ENCODE results near the gene SLC16A3.

The SLC16A3 gene

GRCh38 chr17:82199496-82199895 is 29.3 kb upstream of the SLC16A3 start:
- Histone ChIP-seq H3K4me3 (ENCODE audit: low read depth, low read length) (no peak overlapping the region), H3K4me1 (ENCODE audit: control insufficient read depth, insufficient read depth, low read length) (no peaks in the 10 kb centered on the region), H3K9me3 (ENCODE audit: control insufficient read depth, insufficient read depth, low read depth, low read length) (no peaks in the 10 kb centered on the region), H3K36me3 (ENCODE audit: control insufficient read depth in 2 of 2, insufficient read depth in 1 of 2, low read length in 2 of 2) (peaks cover 15 to 63% of the 10 kb centered on the region in 2 experiments), H3K27ac (ENCODE audit: extremely low read depth, low read depth, low read length) (no peak overlapping the region)
- CTCF ChIA-PET, result interaction anchor here (0.6 to 1.0 kb wide), 4 partner anchors 62 to 169 kb away, joined by 3 to 7 read pairs (median 4); no protein-coding TSS in a partner anchor
- POLR2A ChIA-PET, result interaction anchor here (0.5 to 0.7 kb wide), 3 partner anchors 12 to 160 kb away, joined by 3 to 5 read pairs (median 3); no protein-coding TSS in a partner anchor
- TF ChIP-seq ZSCAN4 (tag by site-specific recombination; IDR thresholded peaks at IDR 0.05), result no peak
- TF ChIP-seq ZNF544 (tag by site-specific recombination; IDR thresholded peaks at IDR 0.05), result no peak
- no peak for TF ChIP-seq SP2 (tag by site-specific recombination; IDR thresholded peaks at IDR 0.05)
- TF ChIP-seq, protein P1, sequence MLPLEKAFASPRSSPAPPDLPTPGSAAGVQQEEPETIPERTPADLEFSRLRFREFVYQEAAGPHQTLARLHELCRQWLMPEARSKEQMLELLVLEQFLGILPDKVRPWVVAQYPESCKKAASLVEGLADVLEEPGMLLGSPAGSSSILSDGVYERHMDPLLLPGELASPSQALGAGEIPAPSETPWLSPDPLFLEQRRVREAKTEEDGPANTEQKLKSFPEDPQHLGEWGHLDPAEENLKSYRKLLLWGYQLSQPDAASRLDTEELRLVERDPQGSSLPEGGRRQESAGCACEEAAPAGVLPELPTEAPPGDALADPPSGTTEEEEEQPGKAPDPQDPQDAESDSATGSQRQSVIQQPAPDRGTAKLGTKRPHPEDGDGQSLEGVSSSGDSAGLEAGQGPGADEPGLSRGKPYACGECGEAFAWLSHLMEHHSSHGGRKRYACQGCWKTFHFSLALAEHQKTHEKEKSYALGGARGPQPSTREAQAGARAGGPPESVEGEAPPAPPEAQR (tag by site-specific recombination; IDR thresholded peaks at IDR 0.05), result no peak
- TF ChIP-seq ZNF16 (tag by site-specific recombination; IDR thresholded peaks at IDR 0.05; ENCODE audit: low read depth), result no peak
- TF ChIP-seq SALL2 (tag by site-specific recombination; IDR thresholded peaks at IDR 0.05; ENCODE audit: borderline replicate concordance), result no peak
- no peak for TF ChIP-seq SETDB1 (IDR thresholded peaks at IDR 0.05; ENCODE audit: insufficient read length, low read length)
- no peak for TF ChIP-seq YY2 (tag by site-specific recombination; IDR thresholded peaks at IDR 0.05)
- TF ChIP-seq ZNF610 (tag by site-specific recombination; IDR thresholded peaks at IDR 0.05; ENCODE audit: borderline replicate concordance), result no peak

- Histone ChIP-seq H3K4me1 (ENCODE audit: control insufficient read depth, insufficient read depth, low read length) (no peaks in the 10 kb centered on the region), H3K36me3 (ENCODE audit: control insufficient read depth in 2 of 2, insufficient read depth in 1 of 2, low read length in 2 of 2) (peaks cover 14 to 57% of the 10 kb centered on the region in 2 experiments), H3K27ac (ENCODE audit: extremely low read depth, low read depth, low read length) (no peak overlapping the region), H3K4me3 (ENCODE audit: low read depth, low read length) (no peak overlapping the region), H3K9me3 (ENCODE audit: control insufficient read depth, insufficient read depth, low read depth, low read length) (no peaks in the 10 kb centered on the region)
- CTCF ChIA-PET, result interaction anchor here (0.6 to 1.1 kb wide), 3 partner anchors 14 to 138 kb away, joined by 3 to 7 read pairs (median 3); no protein-coding TSS in a partner anchor
- POLR2A ChIA-PET, result interaction anchor here (0.6 kb wide), 1 partner anchor 30 kb away, joined by 3 read pairs; no protein-coding TSS in a partner anchor
- no peak for TF ChIP-seq ZNF221 (tag by site-specific recombination; IDR thresholded peaks at IDR 0.05; ENCODE audit: borderline replicate concordance)
- no peak for TF ChIP-seq OVOL3 (tag by site-specific recombination; IDR thresholded peaks at IDR 0.05)
- TF ChIP-seq, protein P1 (tag by site-specific recombination; IDR thresholded peaks at IDR 0.05), result no peak
- no peak for TF ChIP-seq ZNF488 (tag by site-specific recombination; IDR thresholded peaks at IDR 0.05)
- TF ChIP-seq HOXD13 (CRISPR knock-in tag; IDR thresholded peaks at IDR 0.05; ENCODE audit: borderline replicate concordance), result no peak
- no peak for TF ChIP-seq ZNF621 (tag by site-specific recombination; IDR thresholded peaks at IDR 0.05)
- TF ChIP-seq KLF7 (tag by site-specific recombination; IDR thresholded peaks at IDR 0.05; ENCODE audit: borderline replicate concordance), result no peak
- TF ChIP-seq ZNF362 (tag by site-specific recombination; IDR thresholded peaks at IDR 0.05), result no peak
- no peak for TF ChIP-seq TRIM28 (IDR thresholded peaks at IDR 0.05; ENCODE audit: borderline replicate concordance, low read length)
- TF ChIP-seq ZSCAN4 (tag by site-specific recombination; IDR thresholded peaks at IDR 0.05), result no peak
- TF ChIP-seq, protein P2, sequence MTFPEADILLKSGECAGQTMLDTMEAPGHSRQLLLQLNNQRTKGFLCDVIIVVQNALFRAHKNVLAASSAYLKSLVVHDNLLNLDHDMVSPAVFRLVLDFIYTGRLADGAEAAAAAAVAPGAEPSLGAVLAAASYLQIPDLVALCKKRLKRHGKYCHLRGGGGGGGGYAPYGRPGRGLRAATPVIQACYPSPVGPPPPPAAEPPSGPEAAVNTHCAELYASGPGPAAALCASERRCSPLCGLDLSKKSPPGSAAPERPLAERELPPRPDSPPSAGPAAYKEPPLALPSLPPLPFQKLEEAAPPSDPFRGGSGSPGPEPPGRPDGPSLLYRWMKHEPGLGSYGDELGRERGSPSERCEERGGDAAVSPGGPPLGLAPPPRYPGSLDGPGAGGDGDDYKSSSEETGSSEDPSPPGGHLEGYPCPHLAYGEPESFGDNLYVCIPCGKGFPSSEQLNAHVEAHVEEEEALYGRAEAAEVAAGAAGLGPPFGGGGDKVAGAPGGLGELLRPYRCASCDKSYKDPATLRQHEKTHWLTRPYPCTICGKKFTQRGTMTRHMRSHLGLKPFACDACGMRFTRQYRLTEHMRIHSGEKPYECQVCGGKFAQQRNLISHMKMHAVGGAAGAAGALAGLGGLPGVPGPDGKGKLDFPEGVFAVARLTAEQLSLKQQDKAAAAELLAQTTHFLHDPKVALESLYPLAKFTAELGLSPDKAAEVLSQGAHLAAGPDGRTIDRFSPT (tag by site-specific recombination; IDR thresholded peaks at IDR 0.05), result no peak
- TF ChIP-seq ZNF23 (tag by site-specific recombination; IDR thresholded peaks at IDR 0.05; ENCODE audit: borderline replicate concordance), result no peak
- TF ChIP-seq ZNF555 (tag by site-specific recombination; conservative IDR thresholded peaks at IDR 0.05), result no peak
- TF ChIP-seq ZNF398 (tag by site-specific recombination; IDR thresholded peaks at IDR 0.05), result no peak
- TF ChIP-seq ZNF561 (tag by site-specific recombination; IDR thresholded peaks at IDR 0.05; ENCODE audit: borderline replicate concordance), result no peak
- TF ChIP-seq YY2 (tag by site-specific recombination; IDR thresholded peaks at IDR 0.05), result no peak
These were observed 28.7 kb upstream of the SLC16A3 start for GRCh38 chr17:82200135-82200534.

All from HEK293 (cell line).